Thymus (tissue), 11 donors: ENCODE measurements around the gene LRRC58. TPM values are rescaled to one million over a fixed set of nuclear protein-coding genes. Genes with fewer than 3 reads are reported as not detected.

Experiments used
- DNase-seq, 9 donors: peaks; one replicate each; pipeline ENCODE4 v3.0.0-alpha.2; 2013; ENCODE audit warnings: low spot score in 9 of 9, low read depth in 6 of 9, missing footprints in 1 of 9
- H3K27ac ChIP-seq, 2 donors: one replicate each; pipeline ENCODE4 v1.5.1; 2013; ENCODE audit warnings: control low read depth in 1 of 2, low read depth in 1 of 2, low read length in 1 of 2, mild to moderate bottlenecking in 1 of 2, moderate library complexity in 1 of 2
- H3K27me3 ChIP-seq, 2 donors: one replicate each; pipeline ENCODE4 v1.5.1; 2013; ENCODE audit warnings: low read length in 1 of 2; ENCODE audit not compliant: control insufficient read depth in 2 of 2, insufficient read depth in 1 of 2
- H3K36me3 ChIP-seq, 2 donors: one replicate each; pipeline ENCODE4 v1.5.1; 2013; ENCODE audit warnings: low read length in 1 of 2, mild to moderate bottlenecking in 1 of 2, moderate library complexity in 1 of 2; ENCODE audit not compliant: control insufficient read depth in 2 of 2, insufficient read depth in 2 of 2
- H3K4me1 ChIP-seq, 2 donors: one replicate each; pipeline ENCODE4 v1.5.1; 2013; ENCODE audit warnings: low read length in 2 of 2; ENCODE audit not compliant: control insufficient read depth in 2 of 2, insufficient read depth in 2 of 2
- H3K4me3 ChIP-seq, 2 donors: one replicate each; pipeline ENCODE4 v1.5.1; 2013; ENCODE audit warnings: low read length in 2 of 2, control low read depth in 1 of 2, mild to moderate bottlenecking in 1 of 2
- H3K9me3 ChIP-seq, 2 donors: one replicate each; pipeline ENCODE4 v1.5.1; 2013; ENCODE audit warnings: low read length in 1 of 2, mild to moderate bottlenecking in 1 of 2; ENCODE audit not compliant: control insufficient read depth in 2 of 2, insufficient read depth in 1 of 2
- WGBS: extraction: QIAGEN DNeasy Blood & Tissue Kit; methylation state at CpG from one replicate; pipeline ENCODE4 v1.1.7; 2013; 5-methylcytosine and 5-hydroxymethylcytosine counted together
- polyA plus RNA-seq: library from polyadenylated mRNA; stranded (reverse); fragments of 200-250 nt; gene quantifications from one replicate; pipeline ENCODE4 v1.2.3, GENCODE V29; 2013
- total RNA-seq: library from RNA; stranded (reverse); fragments of 120-200 nt; gene quantifications from one replicate; pipeline ENCODE4 v1.2.4, GENCODE V29; 2013
- donor health status: healthy.

The LRRC58 gene
- total and polyA plus RNA-seq, 2 donors, result 8.2 to 14.9 TPM

GRCh38 chr3:120350401-120350941 is 1.3 kb upstream of the LRRC58 start:
- H3K27me3 ChIP-seq, result no peaks in the 10 kb centered on the region
- H3K27ac ChIP-seq, result no peak overlapping the region
- H3K36me3 ChIP-seq, result peaks cover 0 to 5% of the 10 kb centered on the region in 2 donors
- H3K4me3 ChIP-seq, result no peak overlapping the region
- H3K9me3 ChIP-seq, result no peaks in the 10 kb centered on the region
- DNase-seq, result no peak
- 77% methylated on average over 8 of the region's 8 CpGs for WGBS
- H3K4me1 ChIP-seq, result peaks cover 3 to 14% of the 10 kb centered on the region in 2 donors

GRCh38 chr3:120349855-120350125 is 636 bp upstream of the LRRC58 start:
- no peaks in the 10 kb centered on the region for H3K9me3 ChIP-seq
- H3K27ac ChIP-seq, result peak overlapping the region; percentile 25 to 81
- peaks cover 0 to 5% of the 10 kb centered on the region in 2 donors for H3K36me3 ChIP-seq
- H3K27me3 ChIP-seq, result no peaks in the 10 kb centered on the region
- H3K4me3 ChIP-seq, result peak overlapping the region; percentile 81 to 93
- H3K4me1 ChIP-seq, result peaks cover 3 to 14% of the 10 kb centered on the region in 2 donors
- DNase-seq, result no peak
- 6% methylated on average over 6 of the region's 6 CpGs for WGBS

GRCh38 chr3:120348065-120348990 is 826 bp downstream of the LRRC58 start:
- DNase-seq, result peak in 8 of 9 donors; percentile 28 to 86 (median 63)
- Histone ChIP-seq H3K27ac (peak overlapping the region; percentile 87 to 96), H3K36me3 (peaks cover 3 to 5% of the 10 kb centered on the region in 2 donors), H3K4me3 (peak overlapping the region; percentile 81 to 93), H3K4me1 (peaks cover 3 to 14% of the 10 kb centered on the region in 2 donors), H3K9me3 (no peaks in the 10 kb centered on the region), H3K27me3 (no peaks in the 10 kb centered on the region)
- WGBS, result under 1% methylated on average over 41 of the region's 41 CpGs

- no peak overlapping the region for H3K27ac ChIP-seq
- H3K4me1 ChIP-seq, result peaks cover 3 to 9% of the 10 kb centered on the region in 2 donors
- no peak overlapping the region for H3K4me3 ChIP-seq
- peaks cover 13 to 19% of the 10 kb centered on the region in 2 donors for H3K36me3 ChIP-seq
- no peaks in the 10 kb centered on the region for H3K27me3 ChIP-seq
- peak in 6 of 9 donors; percentile 13 to 70 (median 36) for DNase-seq
- H3K9me3 ChIP-seq, result peaks cover 3 to 19% of the 10 kb centered on the region in 2 donors
- WGBS, result 24% methylated on average over 1 of the region's 1 CpG
These were observed 4.8 kb downstream of the LRRC58 start for GRCh38 chr3:120344349-120344748.

- no peak overlapping the region for H3K4me3 ChIP-seq
- 91% methylated on average over 8 of the region's 8 CpGs for WGBS
- no peaks in the 10 kb centered on the region for H3K27me3 ChIP-seq
- H3K4me1 ChIP-seq, result peaks cover 0 to 3% of the 10 kb centered on the region in 2 donors
- H3K36me3 ChIP-seq, result peaks cover 13 to 15% of the 10 kb centered on the region in 2 donors
- peaks cover 3 to 19% of the 10 kb centered on the region in 2 donors for H3K9me3 ChIP-seq
- DNase-seq, result no peak
- no peak overlapping the region for H3K27ac ChIP-seq
These were observed 7.4 kb downstream of the LRRC58 start for GRCh38 chr3:120341658-120342346.

GRCh38 chr3:120339362-120339761 is 9.8 kb downstream of the LRRC58 start:
- 100% methylated on average over 3 of the region's 3 CpGs for WGBS
- H3K4me1 ChIP-seq, result no peaks in the 10 kb centered on the region

GRCh38 chr3:120338517-120338916 is 10.6 kb downstream of the LRRC58 start:
- H3K27me3 ChIP-seq, result no peaks in the 10 kb centered on the region
- H3K27ac ChIP-seq, result no peak overlapping the region
- DNase-seq, result no peak
- no peak overlapping the region for H3K4me3 ChIP-seq
- H3K4me1 ChIP-seq, result no peaks in the 10 kb centered on the region
- WGBS, result 96% methylated on average over 1 of the region's 1 CpG
- peaks cover 10 to 23% of the 10 kb centered on the region in 2 donors for H3K36me3 ChIP-seq
- peaks cover 3 to 19% of the 10 kb centered on the region in 2 donors for H3K9me3 ChIP-seq

More at GRCh38 chr3:120339362-120339761, 9.8 kb downstream of the LRRC58 start:
- peaks cover 3 to 19% of the 10 kb centered on the region in 2 donors for H3K9me3 ChIP-seq
- no peak overlapping the region for H3K27ac ChIP-seq
- DNase-seq, result no peak
- no peak overlapping the region for H3K4me3 ChIP-seq
- no peaks in the 10 kb centered on the region for H3K27me3 ChIP-seq
- peaks cover 13 to 17% of the 10 kb centered on the region in 2 donors for H3K36me3 ChIP-seq

GRCh38 chr3:120332646-120333045 is 16.5 kb downstream of the LRRC58 start:
- Histone ChIP-seq H3K4me1 (no peaks in the 10 kb centered on the region), H3K36me3 (peaks cover 8 to 32% of the 10 kb centered on the region in 2 donors), H3K27me3 (no peaks in the 10 kb centered on the region), H3K27ac (no peak overlapping the region), H3K4me3 (no peak overlapping the region), H3K9me3 (no peaks in the 10 kb centered on the region)
- DNase-seq, result no peak
- 99% methylated on average over 8 of the region's 8 CpGs for WGBS

- Histone ChIP-seq H3K9me3 (no peaks in the 10 kb centered on the region), H3K27me3 (no peaks in the 10 kb centered on the region), H3K27ac (no peak overlapping the region), H3K4me3 (no peak overlapping the region), H3K36me3 (peaks cover 8 to 34% of the 10 kb centered on the region in 2 donors), H3K4me1 (no peaks in the 10 kb centered on the region)
- 96% methylated on average over 2 of the region's 2 CpGs for WGBS
- DNase-seq, result no peak
These were observed 18.1 kb downstream of the LRRC58 start for GRCh38 chr3:120331076-120331475.
